Measurements from ENCODE around the gene PAPSS1. TPM values are rescaled to one million over a fixed set of nuclear protein-coding genes. Genes with fewer than 3 reads are reported as not detected.

PAPSS1 gene
- total RNA-seq, 1 experiment from 2014 or later = 59.0 TPM

- TF ChIP-seq CTCF (IDR thresholded peaks at IDR 0.05 in 2 of 3, conservative IDR thresholded peaks at IDR 0.05 in 1 of 3; ENCODE audit: borderline replicate concordance in 1 of 3, insufficient read depth in 1 of 3, low read depth in 2 of 3, low read length in 2 of 3) (no peak), ZBTB33 (IDR thresholded peaks at IDR 0.05; ENCODE audit: extremely low read depth, insufficient replicate concordance, low read length) (no peak), TCF7L2 (IDR thresholded peaks at IDR 0.05; ENCODE audit: borderline replicate concordance, extremely low read depth, insufficient read depth, insufficient read length) (no peak), MAX (IDR thresholded peaks at IDR 0.05) (no peak), SIN3A (IDR thresholded peaks at IDR 0.05; ENCODE audit: low read depth) (no peak), ZNF274 (IDR thresholded peaks at IDR 0.05; ENCODE audit: low read depth, low read length) (no peak), SRF (IDR thresholded peaks at IDR 0.05; ENCODE audit: low read depth) (no peak), RAD21 (IDR thresholded peaks at IDR 0.05; ENCODE audit: low read depth) (no peak), FOSL1 (IDR thresholded peaks at IDR 0.05; ENCODE audit: low read depth) (no peak), SP1 (IDR thresholded peaks at IDR 0.05; ENCODE audit: low read depth) (no peak)
Observed at GRCh38 chr4:107709916-107710315, 10.1 kb downstream of the PAPSS1 start.

More at GRCh38 chr4:107709916-107710315, 10.1 kb downstream of the PAPSS1 start:
- Histone ChIP-seq H3K27ac (ENCODE audit: low read depth, low read length) (no peak overlapping the region), H3K79me2 (ENCODE audit: insufficient read depth, low read length) (peaks cover 43% of the 10 kb centered on the region), H3K27me3 (ENCODE audit: insufficient read depth, low read length) (no peaks in the 10 kb centered on the region), H3K4me1 (ENCODE audit: control insufficient read depth in 1 of 2, insufficient read depth in 2 of 2, low read length in 2 of 2) (peaks cover 0 to 9% of the 10 kb centered on the region in 2 experiments; a peak in 1 of 4 replicates), H3K4me2 (ENCODE audit: low read length) (no peak overlapping the region), H3K4me3 (replicated peaks in 1 of 2; ENCODE audit: low read depth in 1 of 2, low read length in 2 of 2) (no peak overlapping the region), H3K9me2 (ENCODE audit: insufficient read depth) (no peaks in the 10 kb centered on the region), H4K20me1 (ENCODE audit: insufficient read depth) (no peaks in the 10 kb centered on the region), H3K9me3 (ENCODE audit: control insufficient read depth in 1 of 2, insufficient read depth in 1 of 2, low read depth in 1 of 2, low read length in 2 of 2) (peaks cover 5 to 6% of the 10 kb centered on the region in 2 experiments; a peak in 3 of 4 replicates), H2AFZ (ENCODE audit: low read depth, low read length, poor library complexity, severe bottlenecking) (no peak overlapping the region), H3K9ac (ENCODE audit: low read length) (no peak overlapping the region), H3K36me3 (ENCODE audit: control insufficient read depth in 1 of 2, insufficient read depth in 2 of 2, low read length in 2 of 2) (no peaks in the 10 kb centered on the region)
- RAD21 ChIA-PET (ENCODE audit: low non-redundant PET in 1 of 2, low total read pairs in 2 of 2, uncharacterized antibody in 2 of 2, unreplicated experiment in 2 of 2) = no interaction called here
- CTCF ChIA-PET = interaction anchor here (1.5 kb wide), 1 partner anchor 10 kb away, joined by 3 read pairs; the partner anchor contains the start of gene PAPSS1
- POLR2A ChIA-PET = no interaction called here
- ATAC-seq (no peak), DNase-seq (ENCODE audit: low read depth, low spot score) (no peak)
- BruUV-seq (replicated peaks) = no TSS peak
- intact Hi-C loops (cut with micrococcal nuclease) = no loop called here

Data from HCT116 (cell line).